ENCODE data around the gene AKIP1.
"Not testable (repeated sequence)": the region's sequence is repeated elsewhere in the genome, so short reads cannot be mapped to it uniquely, and the experiment has no call there.

AKIP1 gene

DNA sequence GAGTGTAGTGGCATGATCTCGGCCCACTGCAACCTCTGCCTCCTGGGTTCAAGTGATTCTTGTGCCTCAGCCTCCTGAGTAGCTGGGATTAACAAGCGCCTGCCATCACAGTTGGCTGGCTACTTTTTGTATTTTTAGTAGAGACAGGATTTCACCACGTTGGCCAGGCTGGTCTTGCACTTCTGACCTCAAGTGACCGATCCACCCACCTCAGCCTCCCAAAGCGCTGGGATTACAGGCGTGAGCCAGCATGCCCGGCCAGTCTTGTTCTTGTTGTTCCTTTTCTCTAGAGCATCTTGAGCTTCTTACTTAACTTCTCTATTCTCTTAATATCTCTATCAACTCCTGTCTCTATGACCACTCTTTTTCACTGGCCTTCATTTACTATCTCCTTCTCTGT, 29.4 kb upstream of the AKIP1 start:
- not testable (repeated sequence) for H3K36me3 ChIP-seq (ENCODE audit: control insufficient read depth, insufficient read depth, low read length); H3K9me3 ChIP-seq (ENCODE audit: control insufficient read depth, insufficient read depth, low read depth, low read length); H3K27ac ChIP-seq (ENCODE audit: low read depth, low read length); H3K4me3 ChIP-seq (ENCODE audit: low read depth, low read length); H3K27me3 ChIP-seq (ENCODE audit: control insufficient read depth, insufficient read depth, low read length); H3K9ac ChIP-seq (ENCODE audit: low read length); H3K4me1 ChIP-seq (ENCODE audit: control insufficient read depth, insufficient read depth, low read length)

DNA sequence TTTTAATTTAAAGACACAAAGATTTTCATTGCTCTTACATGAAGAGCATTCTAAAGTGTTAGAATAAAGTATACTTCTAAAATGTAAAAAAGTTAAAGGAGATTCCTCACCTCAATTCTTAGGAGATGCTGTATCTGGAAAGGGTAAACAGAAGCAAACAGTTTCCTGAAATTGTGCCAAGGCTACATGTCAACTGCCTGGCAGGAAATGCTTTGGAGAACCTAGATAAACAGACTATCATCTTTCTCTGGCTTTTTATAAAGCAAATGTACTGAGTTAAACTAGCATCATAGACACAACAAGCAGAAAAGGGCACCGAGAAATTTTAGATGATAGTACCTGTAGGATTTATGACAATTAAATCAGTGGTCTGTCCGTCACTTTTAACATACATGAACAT, 24.7 kb upstream of the AKIP1 start:
- Histone ChIP-seq H3K27ac (ENCODE audit: low read depth, low read length) (no peak overlapping the region), H3K9me3 (ENCODE audit: control insufficient read depth, insufficient read depth, low read depth, low read length) (peaks cover 12% of the 10 kb centered on the region), H3K36me3 (ENCODE audit: control insufficient read depth, insufficient read depth, low read length) (no peaks in the 10 kb centered on the region), H3K4me3 (ENCODE audit: low read depth, low read length) (no peak overlapping the region), H3K4me1 (ENCODE audit: control insufficient read depth, insufficient read depth, low read length) (no peaks in the 10 kb centered on the region), H3K9ac (ENCODE audit: low read length) (no peak overlapping the region), H3K27me3 (ENCODE audit: control insufficient read depth, insufficient read depth, low read length) (no peaks in the 10 kb centered on the region)

DNA sequence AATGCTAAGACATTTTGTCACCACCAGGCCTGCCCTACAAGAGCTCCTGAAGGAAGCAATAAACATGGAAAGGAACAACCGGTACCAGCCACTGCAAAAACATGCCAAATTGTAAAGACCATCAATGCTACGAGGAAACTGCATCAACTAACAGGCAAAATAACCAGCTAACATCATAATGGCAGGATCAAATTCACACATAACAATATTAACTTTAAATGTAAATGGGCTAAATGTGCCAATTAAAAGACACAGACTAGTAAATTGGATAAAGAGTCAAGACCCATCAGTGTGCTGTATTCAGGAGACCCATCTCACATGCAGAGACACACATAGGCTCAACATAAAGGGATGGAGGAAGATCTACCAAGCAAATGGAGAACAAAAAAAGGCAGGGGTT, 19.8 kb upstream of the AKIP1 start:
- not testable (repeated sequence) for H3K4me3 ChIP-seq (ENCODE audit: low read depth, low read length); H3K27me3 ChIP-seq (ENCODE audit: control insufficient read depth, insufficient read depth, low read length); H3K36me3 ChIP-seq (ENCODE audit: control insufficient read depth, insufficient read depth, low read length); H3K9ac ChIP-seq (ENCODE audit: low read length); H3K4me1 ChIP-seq (ENCODE audit: control insufficient read depth, insufficient read depth, low read length); H3K27ac ChIP-seq (ENCODE audit: low read depth, low read length)
- peaks cover 12% of the 10 kb centered on the region for H3K9me3 ChIP-seq (ENCODE audit: control insufficient read depth, insufficient read depth, low read depth, low read length)

DNA sequence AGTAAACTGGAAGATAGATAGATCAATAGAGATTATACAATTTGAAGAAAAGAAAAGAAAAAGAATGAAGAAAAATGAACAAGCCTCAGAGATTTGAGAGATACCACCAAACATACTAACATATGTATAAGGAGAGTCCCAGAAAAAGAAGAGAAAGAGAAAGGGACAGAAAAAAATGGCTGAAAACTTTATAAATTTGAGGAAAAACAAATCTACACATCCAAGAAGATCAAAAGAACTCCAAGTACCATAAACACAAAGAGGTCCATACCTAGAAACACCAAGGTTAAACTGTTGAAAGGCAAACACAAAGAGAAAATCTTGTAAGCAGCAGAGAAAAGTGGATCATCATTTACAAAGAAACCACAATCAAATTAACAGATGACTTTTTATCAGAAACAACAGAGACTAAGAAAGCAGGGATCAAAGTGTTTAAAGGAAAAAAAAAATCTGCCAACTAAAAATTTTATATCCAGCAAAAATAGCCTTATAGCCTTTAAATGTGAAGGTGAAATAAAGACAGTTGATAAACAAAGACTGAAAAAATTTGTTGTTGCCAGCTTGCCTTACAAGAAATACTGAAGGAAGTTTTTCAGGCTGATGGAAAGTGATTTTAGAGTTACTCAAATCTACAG, 11.8 kb upstream of the AKIP1 start:
- Histone ChIP-seq H3K4me3 (ENCODE audit: low read depth, low read length) (no peak overlapping the region), H3K4me1 (ENCODE audit: control insufficient read depth, insufficient read depth, low read length) (no peaks in the 10 kb centered on the region), H3K9me3 (ENCODE audit: control insufficient read depth, insufficient read depth, low read depth, low read length) (peaks cover 12% of the 10 kb centered on the region; the same call in 1 of the 2 replicates), H3K27ac (ENCODE audit: low read depth, low read length) (no peak overlapping the region), H3K9ac (ENCODE audit: low read length) (no peak overlapping the region), H3K27me3 (ENCODE audit: control insufficient read depth, insufficient read depth, low read length) (no peaks in the 10 kb centered on the region), H3K36me3 (ENCODE audit: control insufficient read depth, insufficient read depth, low read length) (no peaks in the 10 kb centered on the region)

DNA sequence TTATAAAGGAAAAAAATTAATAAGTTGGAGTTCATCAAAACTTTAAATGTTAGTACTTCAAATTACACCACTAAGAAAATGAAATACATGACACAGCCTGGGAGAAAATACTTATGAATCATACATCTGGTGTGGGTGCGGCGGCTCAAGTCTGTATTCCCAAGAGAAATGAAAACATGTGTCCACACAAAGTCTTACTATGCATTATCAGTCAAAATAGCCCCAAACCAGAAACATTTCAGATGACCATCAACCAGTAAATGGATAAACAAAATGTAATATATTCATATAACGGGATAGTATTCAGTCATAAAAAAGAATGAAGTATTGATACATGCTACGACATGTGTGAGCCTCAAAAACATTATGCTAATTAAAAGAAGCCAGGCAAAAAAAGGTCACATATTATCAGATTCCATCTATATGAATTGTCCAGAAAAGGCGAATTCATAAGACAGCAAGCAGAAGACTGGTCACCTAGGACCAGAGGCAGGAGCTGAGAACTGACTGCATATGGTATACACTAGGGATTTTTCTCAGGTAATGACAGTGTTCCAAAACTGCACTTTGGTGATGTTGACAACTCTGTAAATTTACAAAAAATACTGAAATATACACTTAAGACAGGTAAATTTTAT, 5.3 kb upstream of the AKIP1 start:
- H3K9ac ChIP-seq (ENCODE audit: low read length): no peak overlapping the region
- peaks cover 3% of the 10 kb centered on the region; the same call in 1 of the 2 replicates for H3K4me1 ChIP-seq (ENCODE audit: control insufficient read depth, insufficient read depth, low read length)
- H3K27ac ChIP-seq (ENCODE audit: low read depth, low read length): no peak overlapping the region
- no peaks in the 10 kb centered on the region for H3K36me3 ChIP-seq (ENCODE audit: control insufficient read depth, insufficient read depth, low read length)
- peaks cover 17% of the 10 kb centered on the region for H3K27me3 ChIP-seq (ENCODE audit: control insufficient read depth, insufficient read depth, low read length)
- no peak overlapping the region for H3K4me3 ChIP-seq (ENCODE audit: low read depth, low read length)
- no peaks in the 10 kb centered on the region for H3K9me3 ChIP-seq (ENCODE audit: control insufficient read depth, insufficient read depth, low read depth, low read length)

DNA sequence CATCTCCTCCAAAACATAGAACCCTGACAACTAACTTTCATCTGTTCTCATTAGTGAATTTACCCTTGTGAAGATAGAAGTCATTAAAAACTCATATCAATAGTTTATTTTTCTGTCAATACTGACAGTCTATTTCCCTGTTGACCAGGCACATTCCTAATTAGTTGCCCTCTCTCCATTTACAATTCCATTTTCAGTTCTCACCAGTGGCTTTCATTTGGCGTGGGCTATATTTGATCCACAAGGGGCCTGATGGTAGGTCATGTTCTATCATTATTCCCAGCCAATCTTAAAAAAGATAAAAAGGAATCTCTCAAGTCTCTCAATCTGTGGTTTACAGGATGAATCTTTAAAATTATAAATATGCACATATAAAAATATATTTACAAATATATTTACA, 3.9 kb upstream of the AKIP1 start:
- Histone ChIP-seq H3K27me3 (ENCODE audit: control insufficient read depth, insufficient read depth, low read length) (peaks cover 17% of the 10 kb centered on the region), H3K9me3 (ENCODE audit: control insufficient read depth, insufficient read depth, low read depth, low read length) (no peaks in the 10 kb centered on the region), H3K4me1 (ENCODE audit: control insufficient read depth, insufficient read depth, low read length) (peaks cover 3% of the 10 kb centered on the region; the same call in 1 of the 2 replicates), H3K36me3 (ENCODE audit: control insufficient read depth, insufficient read depth, low read length) (no peaks in the 10 kb centered on the region), H3K27ac (ENCODE audit: low read depth, low read length) (no peak overlapping the region), H3K9ac (ENCODE audit: low read length) (no peak overlapping the region), H3K4me3 (ENCODE audit: low read depth, low read length) (no peak overlapping the region)

DNA sequence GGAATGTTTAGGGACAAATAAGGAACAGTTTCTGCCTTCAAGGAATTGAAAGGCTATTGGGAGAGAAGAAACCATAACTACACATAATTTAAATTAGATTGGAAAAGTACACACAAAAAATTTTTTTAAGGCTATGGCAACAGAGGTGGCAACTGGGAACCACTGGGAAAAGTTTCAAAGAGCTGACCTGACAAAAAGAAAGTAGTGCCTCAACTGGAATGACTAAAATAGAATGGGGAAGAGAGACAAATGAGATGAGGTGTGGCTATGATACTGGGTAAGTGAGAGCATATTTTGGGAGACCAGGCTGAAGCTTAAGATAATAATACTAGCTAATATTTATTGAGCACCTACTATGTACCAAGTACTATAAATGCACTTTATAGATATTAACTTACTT, 2.9 kb upstream of the AKIP1 start:
- Histone ChIP-seq H3K9me3 (ENCODE audit: control insufficient read depth, insufficient read depth, low read depth, low read length) (no peaks in the 10 kb centered on the region), H3K4me3 (ENCODE audit: low read depth, low read length) (no peak overlapping the region), H3K27ac (ENCODE audit: low read depth, low read length) (no peak overlapping the region), H3K9ac (ENCODE audit: low read length) (no peak overlapping the region), H3K4me1 (ENCODE audit: control insufficient read depth, insufficient read depth, low read length) (peaks cover 3% of the 10 kb centered on the region; the same call in 1 of the 2 replicates), H3K27me3 (ENCODE audit: control insufficient read depth, insufficient read depth, low read length) (peaks cover 17% of the 10 kb centered on the region), H3K36me3 (ENCODE audit: control insufficient read depth, insufficient read depth, low read length) (no peaks in the 10 kb centered on the region)

DNA sequence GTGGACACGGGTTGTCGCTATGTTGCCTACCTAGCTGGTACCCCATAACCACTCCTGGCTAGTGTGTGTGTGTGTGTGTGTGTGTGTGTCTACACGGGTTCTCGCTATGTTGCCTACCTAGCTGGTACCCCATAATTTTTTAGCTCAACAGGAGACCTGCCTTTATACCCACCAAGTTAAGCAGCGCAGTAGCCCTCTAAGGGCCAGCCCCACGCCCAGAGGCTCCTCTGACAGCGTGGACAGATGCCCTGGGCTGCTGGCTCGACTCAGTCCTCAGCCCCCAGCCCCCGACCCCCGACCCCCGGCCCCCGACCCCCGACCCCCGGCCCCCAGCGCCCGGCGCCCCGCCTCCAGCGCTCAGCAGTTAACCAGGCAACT, 351 bp upstream of the AKIP1 start:
- H3K9ac ChIP-seq (ENCODE audit: low read length): peak overlapping the region; percentile 45
- no peak overlapping the region for H3K27ac ChIP-seq (ENCODE audit: low read depth, low read length)

DNA sequence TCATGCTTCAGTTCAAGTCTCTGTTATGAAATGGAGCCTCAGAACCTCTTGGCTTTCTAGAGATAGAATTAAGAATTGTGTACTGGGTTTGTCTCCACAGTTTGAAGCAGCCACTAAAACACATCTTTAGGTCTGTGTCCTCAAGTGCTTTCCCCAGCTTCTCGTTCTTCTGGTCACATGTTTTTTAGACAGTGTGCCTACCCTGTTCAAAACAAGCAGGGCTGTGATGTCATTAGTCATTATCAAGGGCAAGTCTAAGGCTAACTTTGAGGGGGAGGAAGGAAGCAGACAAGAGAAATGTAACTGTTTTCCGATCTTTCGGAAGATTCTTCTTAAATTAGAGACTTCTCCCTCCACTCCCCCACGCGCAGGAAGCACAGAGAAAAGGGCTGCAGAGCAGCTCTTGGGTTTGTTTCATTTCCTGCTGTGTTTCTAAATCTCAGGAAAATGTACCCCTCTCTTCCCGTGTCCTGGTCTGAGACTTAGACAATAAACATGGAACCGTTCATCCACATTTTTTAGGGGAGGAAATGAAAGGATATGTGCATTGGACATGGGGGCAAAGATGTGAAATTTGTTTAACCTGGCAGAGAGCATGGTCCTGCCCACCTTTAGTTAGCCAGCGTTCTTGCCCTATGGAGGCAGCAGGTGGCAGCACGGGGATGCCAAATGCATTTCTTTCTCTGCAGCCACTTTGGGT, 3.1 kb downstream of the AKIP1 start:
- Histone ChIP-seq H3K4me1 (ENCODE audit: control insufficient read depth, insufficient read depth, low read length) (peaks cover 19% of the 10 kb centered on the region; the same call in 1 of the 2 replicates), H3K9ac (ENCODE audit: low read length) (no peak overlapping the region), H3K4me3 (ENCODE audit: low read depth, low read length) (no peak overlapping the region), H3K27me3 (ENCODE audit: control insufficient read depth, insufficient read depth, low read length) (peaks cover 10% of the 10 kb centered on the region), H3K9me3 (ENCODE audit: control insufficient read depth, insufficient read depth, low read depth, low read length) (no peaks in the 10 kb centered on the region), H3K36me3 (ENCODE audit: control insufficient read depth, insufficient read depth, low read length) (peaks cover 37% of the 10 kb centered on the region), H3K27ac (ENCODE audit: low read depth, low read length) (no peak overlapping the region)

More for the DNA sequence above, 351 bp upstream of the AKIP1 start:
- Histone ChIP-seq H3K36me3 (ENCODE audit: control insufficient read depth, insufficient read depth, low read length) (peaks cover 6% of the 10 kb centered on the region), H3K4me1 (ENCODE audit: control insufficient read depth, insufficient read depth, low read length) (peaks cover 6% of the 10 kb centered on the region; the same call in 1 of the 2 replicates), H3K27me3 (ENCODE audit: control insufficient read depth, insufficient read depth, low read length) (peaks cover 17% of the 10 kb centered on the region), H3K4me3 (ENCODE audit: low read depth, low read length) (peak overlapping the region; percentile 70), H3K9me3 (ENCODE audit: control insufficient read depth, insufficient read depth, low read depth, low read length) (no peaks in the 10 kb centered on the region)

DNA sequence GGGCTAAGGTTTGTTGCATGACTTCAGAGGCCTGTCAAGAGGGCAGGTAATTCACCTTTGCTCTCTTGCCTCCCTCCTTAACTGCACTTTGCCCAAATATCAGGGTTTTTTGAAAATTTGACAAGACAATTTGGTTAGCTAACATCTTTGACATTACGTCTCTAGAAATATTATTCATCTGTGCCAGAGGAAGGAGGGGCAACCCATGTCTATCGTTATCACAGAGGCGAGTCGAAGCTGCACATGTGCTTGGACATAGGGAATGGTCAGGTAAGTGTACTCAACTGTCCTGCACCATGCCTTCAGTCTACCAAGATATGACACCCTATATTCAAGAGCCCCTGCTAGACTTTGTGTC, 3.7 kb downstream of the AKIP1 start:
- Histone ChIP-seq H3K4me1 (ENCODE audit: control insufficient read depth, insufficient read depth, low read length) (peaks cover 19% of the 10 kb centered on the region; the same call in 1 of the 2 replicates), H3K9ac (ENCODE audit: low read length) (no peak overlapping the region), H3K27me3 (ENCODE audit: control insufficient read depth, insufficient read depth, low read length) (peaks cover 5% of the 10 kb centered on the region), H3K9me3 (ENCODE audit: control insufficient read depth, insufficient read depth, low read depth, low read length) (no peaks in the 10 kb centered on the region), H3K36me3 (ENCODE audit: control insufficient read depth, insufficient read depth, low read length) (peaks cover 41% of the 10 kb centered on the region), H3K4me3 (ENCODE audit: low read depth, low read length) (no peak overlapping the region), H3K27ac (ENCODE audit: low read depth, low read length) (no peak overlapping the region)

DNA sequence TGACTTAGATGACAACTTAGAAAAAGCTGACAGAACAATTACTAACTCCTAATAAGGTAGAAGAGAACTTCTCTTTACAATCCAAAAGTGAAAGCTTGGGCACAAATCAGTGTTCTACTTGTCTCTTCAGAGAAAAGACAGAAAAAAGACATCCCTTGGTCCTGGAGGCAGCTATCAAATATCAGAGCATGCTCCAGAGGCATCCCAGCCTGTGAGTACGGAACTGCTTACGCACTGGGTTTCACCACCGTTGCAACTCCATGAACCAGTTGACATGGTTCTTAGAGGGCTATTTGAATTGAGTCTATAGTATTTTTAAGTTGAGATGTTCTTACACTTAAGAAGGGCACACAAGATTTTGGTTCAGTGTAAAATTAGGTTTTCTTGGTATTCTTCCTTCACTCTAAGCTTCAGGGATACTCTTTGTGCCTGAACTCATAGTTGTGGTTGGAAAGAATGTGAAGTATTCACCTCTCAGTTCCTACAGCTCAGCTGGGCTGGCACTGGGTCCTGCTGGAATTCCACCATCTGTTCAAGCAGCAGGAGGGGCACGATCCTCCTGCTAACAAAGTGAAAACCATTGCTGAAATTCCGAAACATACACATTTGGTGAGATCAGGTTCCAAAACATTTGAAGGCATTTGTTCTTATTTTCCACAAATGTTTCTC, 6.3 kb downstream of the AKIP1 start:
- no peaks in the 10 kb centered on the region for H3K9me3 ChIP-seq (ENCODE audit: control insufficient read depth, insufficient read depth, low read depth, low read length)
- H3K36me3 ChIP-seq (ENCODE audit: control insufficient read depth, insufficient read depth, low read length): peaks cover 66% of the 10 kb centered on the region
- H3K4me3 ChIP-seq (ENCODE audit: low read depth, low read length): no peak overlapping the region
- peaks cover 15% of the 10 kb centered on the region; the same call in 1 of the 2 replicates for H3K4me1 ChIP-seq (ENCODE audit: control insufficient read depth, insufficient read depth, low read length)
- H3K27me3 ChIP-seq (ENCODE audit: control insufficient read depth, insufficient read depth, low read length): no peaks in the 10 kb centered on the region
- no peak overlapping the region for H3K9ac ChIP-seq (ENCODE audit: low read length)
- H3K27ac ChIP-seq (ENCODE audit: low read depth, low read length): no peak overlapping the region

All from HUES6 (cell line).